ENCODE measurements around the gene KIAA0513. TPM values are rescaled to one million over a fixed set of nuclear protein-coding genes. Genes with fewer than 3 reads are reported as not detected.
A peak's percentile ranks its signal among the peaks of the same experiment; 100 is the strongest.

The KIAA0513 gene
- total RNA-seq, 1 donor from 2014 or later = 12.9 TPM

DNA sequence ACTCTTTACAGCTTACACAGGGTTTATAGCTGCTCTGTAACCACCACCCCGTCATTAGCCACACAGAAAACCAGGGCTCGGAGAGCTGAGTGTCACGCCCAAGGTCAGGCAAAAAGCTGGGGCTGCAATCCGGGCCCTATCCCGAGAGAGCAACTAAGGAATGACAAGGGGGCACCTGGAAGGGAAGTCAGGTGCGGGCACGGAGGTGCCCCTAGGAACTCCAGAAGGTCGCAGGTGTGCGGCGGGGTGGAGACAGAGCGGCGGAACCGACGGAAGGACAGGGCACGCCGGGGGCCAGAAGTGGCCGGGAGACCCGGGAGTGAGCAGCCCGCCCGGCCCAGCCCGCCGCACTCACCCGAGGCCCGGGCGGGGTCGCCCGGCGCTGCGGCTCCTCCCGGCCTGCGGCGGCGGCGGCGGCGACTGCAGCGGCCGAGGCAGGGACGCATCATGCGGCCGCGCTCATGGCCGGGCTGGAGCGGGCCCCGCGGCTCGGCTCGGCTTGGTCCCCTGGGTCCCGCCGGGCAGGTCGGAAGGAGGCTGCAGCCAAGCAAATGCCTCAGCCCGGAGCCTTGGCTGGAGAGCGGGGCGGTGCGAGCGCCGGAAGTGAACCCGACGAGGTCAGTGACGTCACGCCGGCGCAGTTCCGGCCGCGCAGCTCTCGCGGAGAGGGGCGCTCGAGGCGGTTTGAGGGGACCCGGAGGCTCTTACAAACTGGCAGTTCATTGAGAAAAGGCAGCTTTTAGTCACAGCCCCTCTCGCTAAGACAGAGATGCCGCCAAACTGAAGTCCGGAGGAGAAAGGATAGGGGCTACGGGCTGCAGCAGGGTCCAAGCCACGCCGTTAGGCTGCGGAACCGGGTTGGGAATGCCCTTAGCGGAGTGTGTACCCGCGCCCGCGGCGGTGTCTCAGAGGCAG, 16.4 kb upstream of the KIAA0513 start, which contains the start of gene ZDHHC7:
TSS of gene ZDHHC7 (minus strand) at position 605 of the 915 bp plus-strand sequence. CDS start 20,917 bp downstream, outside the sequence.
- Mint-ChIP-seq H3K4me3 (peak within 1 kb of the TSS; percentile 97), H3K27ac (peak within 1 kb of the TSS; percentile 98), H3K9me3 (no peaks in the 10 kb centered on the region), H3K36me3 (peaks cover 3% of the 10 kb centered on the region), H3K4me1 (ENCODE audit: unreplicated experiment) (peaks cover 36% of the 10 kb centered on the region), H3K27me3 (no peaks in the 10 kb centered on the region)
- peak; percentile 89 for DNase-seq (ENCODE audit: extremely low spot score, unreplicated experiment)
- no peak for TF ChIP-seq CTCF (conservative IDR thresholded peaks at IDR 0.05)

GRCh38 chr16:85011846-85012284, 15.7 kb upstream of the KIAA0513 start:
- H3K27ac Mint-ChIP-seq = peak overlapping the region; percentile 98
- peak overlapping the region; percentile 97 for H3K4me3 Mint-ChIP-seq
- no peaks in the 10 kb centered on the region for H3K27me3 Mint-ChIP-seq
- peaks cover 36% of the 10 kb centered on the region for H3K4me1 Mint-ChIP-seq (ENCODE audit: unreplicated experiment)
- no peaks in the 10 kb centered on the region for H3K9me3 Mint-ChIP-seq
- TF ChIP-seq CTCF (conservative IDR thresholded peaks at IDR 0.05) = no peak
- no peak for DNase-seq (ENCODE audit: extremely low spot score, unreplicated experiment)
- peaks cover under 1% of the 10 kb centered on the region for H3K36me3 Mint-ChIP-seq

GRCh38 chr16:85014311-85014710, 13.3 kb upstream of the KIAA0513 start:
- H3K9me3 Mint-ChIP-seq = no peaks in the 10 kb centered on the region
- no peaks in the 10 kb centered on the region for H3K36me3 Mint-ChIP-seq
- peak overlapping the region; percentile 89 for H3K27ac Mint-ChIP-seq
- DNase-seq (ENCODE audit: extremely low spot score, unreplicated experiment) = no peak
- H3K27me3 Mint-ChIP-seq = peaks cover 3% of the 10 kb centered on the region
- TF ChIP-seq CTCF (conservative IDR thresholded peaks at IDR 0.05) = no peak
- H3K4me3 Mint-ChIP-seq = peak overlapping the region; percentile 50
- H3K4me1 Mint-ChIP-seq (ENCODE audit: unreplicated experiment) = peaks cover 34% of the 10 kb centered on the region

DNA sequence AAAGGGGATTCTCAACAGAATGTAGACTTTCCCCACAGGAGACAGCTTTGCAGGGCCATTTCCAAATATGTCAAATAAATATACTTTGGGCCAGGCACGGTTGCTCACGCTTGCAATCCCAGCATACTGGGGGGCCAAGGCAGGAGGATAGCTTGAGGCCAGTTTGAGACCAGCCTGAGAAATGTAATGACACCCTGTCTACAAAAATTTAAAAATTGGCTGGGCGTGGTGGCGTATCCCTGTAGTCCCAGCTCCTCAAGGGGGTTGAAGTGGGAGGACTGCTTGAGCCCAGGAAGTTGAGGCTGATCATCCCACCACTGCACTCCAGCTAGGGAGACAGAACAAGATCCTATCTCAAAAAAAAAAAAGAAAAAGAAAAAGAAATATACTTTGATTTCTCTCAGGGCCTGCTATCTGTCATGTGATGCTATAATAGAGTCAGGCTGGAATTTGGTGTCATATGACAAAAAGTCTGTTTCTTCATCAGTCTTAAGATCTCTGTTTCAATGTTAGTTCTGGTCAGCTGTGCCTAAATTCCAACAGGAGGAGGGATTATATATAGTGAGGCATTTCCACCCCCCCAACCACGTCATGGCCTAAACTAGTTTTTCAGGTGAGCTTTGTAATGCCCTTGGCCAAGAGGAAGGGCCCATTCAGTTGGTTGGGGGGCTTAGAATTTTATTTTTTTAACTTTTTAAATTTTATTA, 12.0 kb upstream of the KIAA0513 start:
- Mint-ChIP-seq H3K27ac (peak overlapping the region; percentile 89), H3K36me3 (no peaks in the 10 kb centered on the region), H3K4me3 (peak overlapping the region; percentile 55), H3K4me1 (ENCODE audit: unreplicated experiment) (peaks cover 26% of the 10 kb centered on the region), H3K27me3 (peaks cover 3% of the 10 kb centered on the region), H3K9me3 (no peaks in the 10 kb centered on the region)
- DNase-seq (ENCODE audit: extremely low spot score, unreplicated experiment) = no peak
- TF ChIP-seq CTCF (conservative IDR thresholded peaks at IDR 0.05) = no peak

DNA sequence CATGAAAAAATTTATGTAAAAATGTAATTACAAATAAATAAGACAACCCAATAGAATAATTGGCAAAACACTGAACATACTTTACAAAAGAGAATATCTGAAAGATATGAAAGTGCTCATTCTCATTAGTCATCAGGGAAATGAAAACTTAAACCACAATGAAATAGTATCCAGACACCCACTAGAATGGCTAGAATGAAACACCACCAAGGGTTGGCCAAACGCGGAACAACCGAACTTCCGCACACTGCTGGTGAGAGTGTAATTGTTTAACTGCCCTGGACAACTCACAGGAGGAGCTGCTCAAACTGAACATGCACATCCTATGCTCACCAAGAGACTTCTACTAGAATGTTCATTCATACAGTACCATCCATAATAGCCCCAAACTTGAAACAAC, 10.4 kb upstream of the KIAA0513 start:
- Mint-ChIP-seq H3K9me3 (no peaks in the 10 kb centered on the region), H3K36me3 (no peaks in the 10 kb centered on the region), H3K4me1 (ENCODE audit: unreplicated experiment) (peaks cover 22% of the 10 kb centered on the region), H3K27ac (peak overlapping the region; percentile 61), H3K4me3 (no peak overlapping the region), H3K27me3 (peaks cover 3% of the 10 kb centered on the region)
- no peak for DNase-seq (ENCODE audit: extremely low spot score, unreplicated experiment)
- TF ChIP-seq CTCF (conservative IDR thresholded peaks at IDR 0.05) = no peak
